NCI-H2081 treated with DMSO at 0.1 percent for 48 hours (cell line): ENCODE measurements around the gene JAKMIP3.
"Not testable (repeated sequence)": the region's sequence is repeated elsewhere in the genome, so short reads cannot be mapped to it uniquely, and the experiment has no call there.

Experiments
- DNase-seq: peaks from one replicate; lab custom pipeline; 2025; lab: John Stamatoyannopoulos, UW

The JAKMIP3 gene

DNA sequence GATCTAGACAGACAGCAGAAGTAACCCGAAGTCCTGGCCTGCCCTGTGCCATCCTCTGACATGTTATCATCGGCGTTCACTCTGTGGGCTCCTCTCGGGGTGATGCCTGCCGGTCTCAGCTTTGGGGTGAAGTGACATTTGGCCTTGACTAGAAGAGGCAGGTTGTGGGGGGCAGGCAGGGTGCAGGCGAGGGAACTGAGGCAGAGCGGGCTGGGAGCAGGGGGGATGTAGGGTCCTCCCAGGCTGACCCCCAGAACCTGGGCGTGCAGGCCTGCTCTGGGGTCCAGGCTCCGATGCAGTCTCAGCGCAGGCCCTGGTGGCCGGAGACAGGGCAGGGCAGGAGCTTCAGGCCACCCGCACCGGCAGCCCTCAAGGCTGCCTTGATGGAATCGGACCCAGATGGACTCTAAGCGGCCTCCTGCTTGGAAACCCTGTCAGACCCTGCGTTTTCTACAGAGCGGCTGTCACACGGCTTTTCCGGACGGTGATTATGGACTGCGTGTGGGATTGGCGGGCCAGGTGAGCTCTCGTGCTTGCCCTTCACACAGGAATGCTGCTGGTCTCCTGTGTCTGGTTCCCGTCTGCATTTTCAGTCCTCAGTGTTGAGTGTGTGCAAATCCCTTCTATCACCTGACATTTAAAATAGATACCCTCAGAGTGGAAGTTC, 842 bp upstream of the JAKMIP3 start:
- DNase-seq = no peak

DNA sequence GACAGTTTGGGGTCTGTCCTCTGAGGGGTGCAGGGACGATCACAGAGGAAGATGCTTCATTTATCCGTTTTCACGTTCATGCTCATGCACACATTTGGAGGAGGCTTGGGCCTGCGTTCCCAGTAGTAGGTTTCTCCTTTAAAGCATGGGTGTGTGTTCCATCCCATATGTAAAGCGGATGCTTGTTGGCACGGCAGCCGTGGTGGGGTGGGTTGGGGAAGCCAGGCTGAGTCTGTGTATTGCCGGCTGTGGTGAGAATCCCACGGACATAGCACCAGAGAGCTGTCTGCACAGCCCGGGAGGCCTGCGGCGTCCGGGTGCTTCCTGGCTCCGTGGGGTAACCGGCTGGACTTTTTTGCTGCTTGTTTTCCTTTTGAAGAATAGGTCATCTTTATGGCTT, 440 bp downstream of the JAKMIP3 start:
- DNase-seq = no peak

DNA sequence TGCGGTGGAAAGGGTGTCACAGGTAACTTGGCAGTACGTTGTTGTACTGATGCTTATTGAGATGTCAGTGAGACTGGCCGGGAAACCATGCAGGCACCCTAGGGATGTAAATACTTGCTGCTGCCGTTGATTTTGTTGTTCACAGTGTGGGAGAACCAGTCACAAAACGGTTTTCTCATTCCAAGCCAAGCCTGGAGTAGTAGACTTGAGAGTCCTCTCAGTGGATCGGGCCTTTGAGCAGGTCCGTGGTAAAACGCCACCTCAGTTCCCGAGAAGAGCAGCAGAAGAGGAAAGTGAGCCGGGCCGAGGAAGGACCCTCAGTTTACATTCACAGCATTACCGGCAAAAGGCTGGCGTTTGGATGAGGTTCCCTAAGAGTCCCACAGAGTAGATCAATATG, 1.1 kb downstream of the JAKMIP3 start:
- no peak for DNase-seq

DNA sequence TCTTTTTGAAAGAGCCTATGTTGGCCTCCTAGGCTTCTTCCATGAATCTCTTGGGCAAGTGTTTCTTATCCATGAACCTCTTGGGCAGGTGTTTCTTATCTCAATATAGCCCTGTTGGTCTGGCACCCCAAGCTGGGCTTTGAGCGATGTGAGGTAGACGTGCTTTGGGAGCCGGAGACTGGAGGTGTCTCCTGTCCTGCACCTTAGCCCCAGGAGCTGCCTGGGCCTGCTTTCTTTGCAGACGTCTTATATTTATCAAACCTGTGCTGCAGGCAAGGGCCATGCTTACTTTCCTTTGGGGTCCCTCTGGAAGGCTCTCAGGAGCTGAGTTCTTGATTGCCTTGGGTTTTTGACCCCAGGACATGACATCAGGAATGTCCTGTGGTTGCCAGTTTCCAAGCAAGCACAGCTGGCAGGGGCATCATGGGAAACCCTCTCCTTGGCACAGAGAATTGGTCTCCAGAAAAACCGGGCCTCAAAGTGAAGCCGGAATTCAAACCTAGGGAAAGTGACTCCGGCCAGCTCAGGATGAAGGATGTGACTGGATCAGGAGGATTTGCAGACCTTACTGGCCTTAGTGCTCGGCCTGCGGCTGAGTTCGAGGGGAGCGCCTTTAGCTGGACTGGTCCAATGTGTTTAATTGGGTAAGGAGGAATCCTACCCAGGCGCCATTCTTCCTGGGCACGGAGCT, 2.8 kb downstream of the JAKMIP3 start:
- DNase-seq = no peak

DNA sequence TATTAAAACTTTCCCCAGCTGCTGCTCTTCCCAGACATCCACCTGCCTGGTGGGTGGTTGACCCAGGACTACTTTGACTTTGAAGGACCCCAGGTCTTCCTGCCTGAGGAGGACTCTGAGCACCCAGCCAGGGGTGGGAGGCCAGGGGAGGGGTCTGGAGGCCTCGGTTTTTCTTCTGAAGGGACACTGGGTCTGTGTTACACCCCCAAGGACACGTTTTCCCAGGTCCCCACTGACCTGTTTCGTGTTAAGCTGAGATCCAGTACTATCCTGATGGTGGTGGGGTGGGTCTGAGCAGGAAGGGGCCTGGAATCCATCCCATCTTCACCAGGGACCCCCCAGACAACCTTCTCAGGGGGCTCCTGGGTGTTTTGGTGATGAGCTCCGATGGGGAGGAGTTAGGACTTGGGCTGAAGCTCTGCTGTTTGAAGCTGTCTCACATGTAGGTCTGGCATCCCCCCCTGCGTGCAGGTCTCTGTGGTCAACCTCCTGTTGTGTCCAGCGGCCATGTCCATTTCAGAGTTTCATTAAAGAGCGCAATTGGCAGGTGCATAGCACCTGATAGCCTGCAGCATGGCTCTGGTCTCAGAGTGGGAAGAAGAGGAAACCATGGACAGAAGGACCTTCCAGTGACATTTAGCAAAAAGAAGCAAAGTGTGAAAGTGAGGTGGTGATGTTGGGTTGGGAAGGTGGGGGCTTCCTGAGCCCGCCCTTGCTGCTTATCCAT, 3.5 kb downstream of the JAKMIP3 start:
- DNase-seq = no peak

DNA sequence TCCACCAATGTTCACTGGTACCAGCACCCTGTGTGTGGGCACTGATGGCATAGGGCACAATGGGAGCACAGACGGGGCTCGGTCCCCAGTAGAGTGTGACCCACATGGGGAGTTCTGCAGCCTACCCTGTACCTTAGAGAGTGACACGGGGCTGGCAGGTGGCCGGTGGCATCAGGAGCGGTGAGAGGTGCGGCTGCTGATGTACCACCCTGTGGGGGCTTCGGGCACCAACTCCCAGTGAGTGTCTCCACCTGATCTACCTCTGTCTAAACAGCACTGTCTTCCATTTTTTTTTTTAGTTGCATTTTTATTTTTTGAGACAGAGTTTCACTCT, 4.1 kb downstream of the JAKMIP3 start:
- DNase-seq = no peak

DNA sequence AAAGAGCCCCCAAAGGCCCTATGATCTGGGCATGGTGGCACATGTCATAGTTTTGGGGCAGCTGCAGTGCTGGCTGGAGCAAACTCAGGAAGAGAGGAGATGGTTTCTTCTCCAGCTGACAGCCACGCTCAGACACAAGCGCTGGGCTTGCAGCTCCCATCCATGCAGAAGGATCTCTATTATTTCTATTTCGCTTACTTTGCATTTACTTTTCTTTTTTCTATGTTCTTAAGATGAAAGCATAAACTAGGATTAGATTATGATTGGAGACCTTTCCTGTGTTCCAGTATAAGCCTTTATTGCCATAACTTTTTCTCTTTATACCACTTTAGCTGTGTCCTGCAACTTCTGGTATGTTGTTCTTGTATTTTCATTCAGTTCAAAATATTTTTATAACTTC, 5.0 kb downstream of the JAKMIP3 start:
- no peak for DNase-seq

DNA sequence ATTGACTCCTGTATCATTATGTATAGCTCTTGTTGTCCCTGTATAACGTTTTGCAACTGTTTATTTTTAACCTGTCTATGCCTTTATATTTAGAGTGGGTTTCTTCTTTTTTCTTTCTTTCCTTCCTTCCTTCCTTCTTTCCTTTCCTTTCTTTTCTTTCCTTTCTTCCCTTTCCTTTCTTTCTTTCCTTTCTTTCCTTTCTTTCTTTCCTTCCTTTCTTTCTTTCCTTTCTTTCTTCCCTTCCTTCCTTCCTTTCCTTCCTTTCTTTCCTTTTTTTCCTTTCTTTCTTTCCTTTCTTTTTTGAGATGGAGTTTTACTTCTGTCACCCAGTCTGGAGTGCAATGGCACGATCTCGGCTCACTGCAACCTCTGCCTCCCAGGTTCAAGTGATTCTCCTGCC, 5.9 kb downstream of the JAKMIP3 start:
- DNase-seq = no peak

DNA sequence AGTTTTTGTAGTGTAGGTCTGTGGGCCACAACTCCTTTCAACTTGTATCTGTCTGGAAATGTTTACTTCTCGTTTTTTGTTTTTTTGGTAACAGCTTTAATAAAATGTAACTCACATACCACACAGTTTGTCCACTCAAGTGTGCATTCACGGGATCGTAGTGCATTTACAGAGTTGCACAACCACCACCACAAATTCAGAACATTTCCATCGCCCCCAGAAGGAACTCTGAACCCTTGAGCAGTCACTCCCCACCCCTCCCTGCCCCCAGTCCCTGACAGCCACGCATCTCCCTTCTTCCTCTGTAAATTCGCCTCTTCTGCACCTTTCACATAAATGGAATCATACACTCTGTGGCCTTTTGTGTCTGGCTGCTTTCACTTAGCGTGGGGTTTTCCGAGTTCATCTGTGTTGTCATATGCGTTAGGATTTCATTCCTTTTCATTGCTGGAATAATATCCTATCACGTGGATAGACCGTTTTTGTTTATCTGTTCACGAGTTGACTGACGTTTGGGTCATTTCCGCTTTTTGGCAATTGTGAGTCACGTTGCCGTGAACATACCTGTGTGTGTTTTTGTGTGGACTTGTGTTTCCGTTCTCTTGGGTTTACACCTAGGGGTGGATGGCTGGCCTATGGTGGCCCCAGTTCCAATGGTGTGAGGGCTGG, 10.3 kb downstream of the JAKMIP3 start:
- DNase-seq = no peak

DNA sequence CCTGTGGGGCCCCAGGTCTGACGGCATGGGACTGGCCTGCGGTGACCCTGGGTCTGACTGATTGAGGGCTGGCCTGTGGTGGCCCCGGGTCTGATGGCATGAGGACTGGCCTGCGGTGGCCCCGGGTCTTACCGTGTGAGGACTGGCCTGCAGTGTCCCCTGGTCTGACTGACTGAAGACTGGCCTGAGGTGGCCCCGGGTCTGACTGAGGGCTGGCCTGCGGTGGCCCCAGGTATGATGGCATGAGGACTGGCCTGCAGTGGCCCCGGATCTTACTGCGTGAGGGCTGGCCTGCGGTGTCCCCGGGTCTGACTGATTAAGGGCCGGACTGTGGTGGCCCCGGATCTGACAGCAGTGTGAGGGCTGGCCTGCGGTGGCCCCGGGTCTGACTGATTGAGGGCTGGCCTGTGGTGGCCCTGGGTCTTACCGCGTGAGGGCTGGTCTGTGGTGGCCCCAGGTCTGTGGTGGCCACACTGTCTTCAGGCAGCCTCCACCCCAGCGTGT, 10.9 kb downstream of the JAKMIP3 start:
- DNase-seq = no peak

DNA sequence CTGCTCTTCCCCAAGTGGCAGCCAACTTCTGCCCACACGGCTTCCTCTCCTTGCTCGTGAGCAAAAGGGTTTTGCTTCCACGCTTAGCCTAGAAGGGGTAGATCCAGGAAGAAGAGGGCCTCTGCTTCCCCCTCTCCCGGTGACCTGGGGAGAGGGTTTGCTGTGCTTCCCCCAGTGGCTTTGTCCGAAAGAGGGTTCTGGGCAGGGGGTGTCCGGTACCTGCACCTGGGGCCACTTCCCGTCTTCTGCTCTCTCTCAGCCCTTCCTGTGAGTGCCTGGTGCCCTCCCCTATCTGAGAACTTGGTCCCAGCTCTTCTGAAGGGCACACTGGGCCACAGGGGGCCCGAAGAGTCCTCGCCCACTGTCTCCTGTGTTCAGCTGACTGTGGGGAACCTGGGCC, 11.3 kb downstream of the JAKMIP3 start:
- no peak for DNase-seq

DNA sequence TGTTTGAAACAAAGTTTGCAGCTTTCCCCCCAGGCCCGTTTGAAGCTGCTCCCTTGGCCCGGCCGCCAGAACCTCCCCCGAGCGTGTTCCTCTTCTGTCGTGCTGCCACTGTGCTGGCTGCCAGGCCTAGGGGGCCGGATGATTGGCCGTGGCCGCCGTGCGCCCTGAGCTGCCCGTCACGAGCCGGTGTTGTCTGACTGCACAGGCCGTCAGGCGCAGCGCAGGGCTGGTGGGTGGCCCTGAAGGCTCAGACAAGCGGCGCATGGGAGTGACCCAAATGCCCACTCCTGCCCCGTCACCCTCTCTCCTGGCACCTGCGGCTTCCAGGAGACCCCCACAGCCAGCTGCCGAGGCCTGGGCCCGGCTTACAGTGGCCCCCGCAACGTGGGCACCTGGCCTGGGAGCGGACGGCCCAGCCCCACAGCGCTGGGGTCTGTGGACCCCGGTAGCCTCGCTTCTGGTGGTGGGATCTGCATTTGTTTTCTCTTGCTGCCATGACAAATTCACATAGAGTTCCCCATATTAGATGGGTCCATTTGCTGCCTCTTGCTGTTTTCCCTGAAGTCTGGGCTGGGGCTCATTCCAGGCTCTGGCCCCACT, 13.1 kb downstream of the JAKMIP3 start:
- no peak for DNase-seq

DNA sequence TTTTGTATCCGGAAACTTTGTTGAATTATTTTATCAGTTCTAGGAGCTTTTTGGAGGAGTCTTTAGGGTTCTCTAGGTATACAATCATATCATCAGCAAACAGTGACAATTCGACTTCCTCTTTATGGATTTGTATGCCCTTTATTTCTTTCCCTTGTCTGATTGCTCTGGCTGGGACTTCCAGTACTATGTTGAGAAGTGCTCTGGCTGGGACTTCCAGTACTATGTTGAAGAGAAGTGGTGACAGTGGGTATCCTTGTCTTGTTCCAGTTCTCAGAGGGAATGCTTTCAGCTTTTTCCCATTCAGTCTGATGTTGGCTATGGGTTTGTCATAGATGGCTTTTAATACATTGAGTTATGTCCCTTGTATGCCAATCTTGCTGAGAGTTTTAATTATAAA, 18.6 kb downstream of the JAKMIP3 start:
- DNase-seq = not testable (repeated sequence)

DNA sequence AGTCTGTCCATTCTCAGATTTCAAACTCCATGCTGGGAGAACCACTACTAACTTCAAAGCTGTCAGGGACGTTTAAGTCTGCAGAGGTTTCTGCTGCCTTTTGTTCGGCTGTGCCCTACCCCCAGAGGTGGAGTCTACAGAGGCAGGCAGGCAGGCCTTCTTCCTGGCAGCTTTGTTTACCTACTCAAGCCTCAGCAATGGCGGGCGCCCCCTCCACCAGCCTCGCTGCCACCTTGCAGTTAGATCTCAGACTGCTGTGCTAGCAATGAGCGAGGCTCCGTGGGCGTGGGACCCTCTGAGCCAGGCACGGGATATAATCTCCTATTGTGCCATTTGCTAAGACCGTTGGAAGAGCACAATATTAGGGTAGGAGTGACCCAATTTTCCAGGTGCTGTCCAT, 27.5 kb downstream of the JAKMIP3 start:
- DNase-seq = not testable (repeated sequence)

DNA sequence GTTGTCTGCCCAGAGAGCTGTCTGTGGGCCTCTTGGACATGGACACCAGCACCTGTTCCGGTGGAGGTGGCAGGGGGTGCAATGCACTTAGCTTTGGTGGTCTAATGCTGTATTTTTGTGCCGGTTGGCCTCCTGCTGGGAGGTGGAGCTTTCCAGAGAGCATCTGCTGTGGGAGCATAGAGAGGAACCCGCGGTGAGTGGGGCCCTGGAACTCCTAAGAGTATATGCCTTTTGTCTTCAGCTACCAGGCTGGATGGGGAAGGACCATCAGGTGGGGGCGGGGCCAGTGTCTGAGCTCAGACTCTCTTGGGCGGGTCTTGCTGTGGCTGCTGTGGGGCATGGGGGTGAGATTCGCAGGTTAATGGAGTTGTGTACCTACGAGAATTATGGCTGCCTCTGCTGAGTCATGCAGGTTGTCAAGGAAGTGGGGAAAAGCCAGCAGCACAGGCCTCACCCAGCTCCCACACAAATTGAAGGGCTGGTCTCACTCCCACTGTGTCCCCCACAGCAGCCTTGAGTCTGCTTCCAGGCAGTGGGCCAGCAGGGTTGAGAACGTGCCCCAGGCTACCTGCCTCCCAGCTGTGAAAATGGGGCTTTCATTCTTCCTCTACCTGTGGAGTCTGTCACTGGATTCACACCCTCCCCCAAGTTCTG, 29.0 kb downstream of the JAKMIP3 start:
- DNase-seq = no peak

DNA sequence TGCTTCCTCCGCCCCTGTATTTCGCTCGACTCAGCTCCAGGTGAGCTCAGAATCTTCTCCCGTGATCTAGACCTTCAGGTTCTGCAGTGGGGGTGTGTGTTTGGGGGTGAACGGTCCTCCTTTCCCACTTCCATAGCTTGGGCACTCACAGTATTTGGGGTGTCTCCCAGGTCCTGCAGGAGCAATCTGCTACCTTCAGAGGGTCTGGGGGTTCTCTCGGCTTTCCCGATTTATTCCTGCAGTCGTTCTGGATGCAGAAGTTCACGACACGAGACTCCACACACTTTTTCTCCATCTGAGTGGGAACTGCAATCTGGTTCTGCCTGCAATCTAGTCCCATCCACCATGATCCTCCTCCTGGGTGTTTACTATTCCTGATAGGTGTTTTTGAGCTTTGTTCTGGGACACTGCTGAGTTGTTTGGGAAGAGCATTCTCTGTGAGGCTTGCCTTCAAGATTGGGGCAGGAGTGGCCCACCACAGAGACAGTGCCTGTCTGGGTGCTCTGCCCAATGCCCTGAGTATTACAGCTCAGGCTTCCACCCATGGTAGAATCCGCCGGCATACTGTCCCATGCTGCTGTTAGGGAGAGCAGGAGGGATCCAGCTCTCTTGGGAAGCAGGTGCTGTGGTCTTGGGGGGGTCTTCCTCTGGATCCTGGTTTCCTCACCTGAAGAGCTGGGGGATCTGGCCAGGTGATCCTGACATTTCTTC, 29.8 kb downstream of the JAKMIP3 start:
- no peak for DNase-seq

DNA sequence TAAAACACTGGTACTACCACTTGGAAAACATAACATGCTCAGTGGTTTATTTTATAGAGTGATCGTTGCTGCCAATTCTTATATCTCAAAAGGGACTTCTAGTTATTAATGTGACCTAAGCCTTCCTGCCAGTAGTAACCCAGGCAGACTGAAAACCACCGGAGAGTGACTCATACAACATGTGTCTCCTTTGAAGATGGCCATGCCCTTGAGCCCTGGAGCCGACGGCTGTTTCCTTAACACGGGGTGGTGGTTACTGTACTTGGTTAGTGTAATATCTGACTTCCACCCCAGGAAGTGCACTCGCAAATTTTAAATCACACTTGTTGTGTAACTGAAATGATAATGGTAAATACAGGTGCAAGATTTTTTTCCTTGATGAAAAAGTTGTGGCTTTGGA, 30.5 kb downstream of the JAKMIP3 start:
- no peak for DNase-seq

DNA sequence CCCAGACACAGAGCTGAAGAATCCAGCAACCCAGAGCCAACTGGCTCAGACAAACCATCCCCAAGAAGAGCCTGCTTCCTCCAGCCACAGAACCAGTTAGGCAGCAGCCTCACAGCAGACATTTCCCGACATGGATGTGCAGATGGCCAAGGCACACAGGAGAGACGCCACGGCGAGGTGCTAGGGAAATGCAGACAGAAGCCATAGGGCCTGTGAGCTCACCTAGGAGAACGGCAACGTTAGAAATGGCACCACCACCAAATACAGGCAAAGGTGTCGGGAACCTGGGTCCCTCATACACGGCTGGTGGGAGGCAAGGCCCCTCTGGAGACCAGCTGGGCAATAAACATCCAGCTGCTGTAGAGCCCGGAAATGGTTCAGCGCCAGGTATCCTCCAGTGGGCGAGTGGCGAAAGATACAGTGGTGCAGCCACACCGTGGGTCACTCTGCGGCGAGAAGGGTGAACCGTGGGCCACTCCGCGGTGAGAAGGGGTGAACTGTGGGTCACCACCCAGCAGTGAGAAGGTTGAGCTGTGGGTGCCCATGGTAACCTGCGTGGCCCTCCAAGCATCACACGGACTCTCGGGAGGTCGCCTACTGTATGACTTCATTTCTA, 31.2 kb downstream of the JAKMIP3 start:
- no peak for DNase-seq

DNA sequence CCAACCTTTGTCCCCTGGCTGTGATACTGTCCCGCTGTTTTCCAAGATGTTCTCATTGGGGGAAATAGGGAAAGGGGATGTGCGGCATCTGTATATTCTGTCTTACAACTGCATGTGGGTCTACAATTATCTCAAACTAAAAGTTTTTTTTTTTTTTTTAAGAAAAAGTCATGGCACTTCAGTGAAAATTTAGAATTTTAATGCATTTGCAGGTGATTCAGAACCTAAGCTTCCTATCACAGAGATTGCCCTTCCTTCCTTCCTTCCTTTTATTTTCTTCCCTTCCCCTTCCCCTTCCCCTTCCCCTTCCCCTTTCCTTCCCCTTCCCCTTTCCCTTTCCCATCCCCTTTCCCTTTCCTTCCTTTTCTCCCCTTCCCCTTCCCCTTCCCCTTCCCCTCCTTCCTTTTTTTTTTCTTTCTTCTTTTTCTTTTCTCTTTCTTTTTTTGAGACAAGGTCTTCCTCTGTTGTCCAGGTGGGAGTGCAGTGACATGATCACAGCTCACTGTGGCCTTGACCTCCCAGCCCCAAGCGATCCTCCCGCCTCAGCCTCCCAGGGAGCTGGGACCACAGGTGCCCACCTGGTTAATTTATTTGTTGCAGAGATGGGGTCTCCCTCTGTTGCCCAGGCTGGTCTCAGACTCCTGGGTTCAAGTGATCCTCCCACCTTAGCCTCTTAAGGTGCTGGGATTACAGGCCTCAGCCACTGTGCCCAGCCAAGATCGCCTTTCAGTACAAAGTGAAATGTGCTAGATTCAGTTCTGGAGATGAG, 32.0 kb downstream of the JAKMIP3 start:
- no peak for DNase-seq
